ENCODE results near the gene CCDC106. TPM values are rescaled to one million over a fixed set of nuclear protein-coding genes. Genes with fewer than 3 reads are reported as not detected.

CCDC106 gene
- total RNA-seq, 1 experiment from 2014 or later, result 19.9 TPM

GRCh38 chr19:55689411-55690108 lies 41.5 kb downstream of the CCDC106 start:
- Histone ChIP-seq H3K27me3 (ENCODE audit: insufficient read depth, low read length) (no peaks in the 10 kb centered on the region), H3K23me2 (ENCODE audit: insufficient read length, low read depth, low read length, poor library complexity, severe bottlenecking) (no peaks in the 10 kb centered on the region), H3T11ph (ENCODE audit: low read length) (no peak overlapping the region), H3K27ac (ENCODE audit: insufficient read length, low read depth, low read length) (no peak overlapping the region), H3K18ac (ENCODE audit: insufficient read length, low read depth, low read length) (no peak overlapping the region), H3K23ac (ENCODE audit: insufficient read length, low read depth, low read length) (no peak overlapping the region), H3K79me2 (ENCODE audit: insufficient read depth, low read length) (no peaks in the 10 kb centered on the region), H3K9me3 (ENCODE audit: control insufficient read depth, low read depth, low read length) (no peaks in the 10 kb centered on the region), H2BK5ac (ENCODE audit: insufficient read length, low read length) (no peak overlapping the region), H3K79me1 (ENCODE audit: insufficient read depth, low read depth, low read length, poor library complexity, severe bottlenecking) (no peaks in the 10 kb centered on the region), H4K91ac (ENCODE audit: insufficient read length, low read depth, low read length) (no peak overlapping the region), H2AK5ac (ENCODE audit: insufficient read length, low read length) (no peak overlapping the region), H2AFZ (ENCODE audit: low read length) (no peak overlapping the region), H2BK20ac (ENCODE audit: low read depth, low read length, poor library complexity, severe bottlenecking) (no peak overlapping the region), H3K4ac (ENCODE audit: low read depth, low read length) (no peak overlapping the region), H3K9ac (ENCODE audit: extremely low read depth, insufficient read length, low read length) (no peak overlapping the region), H4K5ac (ENCODE audit: insufficient read length, low read depth, low read length) (no peak overlapping the region), H3K14ac (ENCODE audit: insufficient read depth, low read length) (no peak overlapping the region), H3K56ac (ENCODE audit: insufficient read length, low read depth, low read length) (no peak overlapping the region), H3K4me2 (ENCODE audit: insufficient read depth, insufficient read length, low read length) (no peak overlapping the region), H4K8ac (replicated peaks; ENCODE audit: insufficient read length, low read depth, low read length) (no peak overlapping the region), H3K4me1 (ENCODE audit: insufficient read depth, low read length) (no peaks in the 10 kb centered on the region), H2BK12ac (ENCODE audit: insufficient read length, low read depth, low read length) (no peak overlapping the region), H4K20me1 (ENCODE audit: control insufficient read depth, insufficient read depth, insufficient read length) (no peaks in the 10 kb centered on the region), H2BK120ac (ENCODE audit: low read depth, low read length, poor library complexity, severe bottlenecking) (no peak overlapping the region), H2BK15ac (ENCODE audit: low read depth, low read length) (no peak overlapping the region)
- Mint-ChIP-seq H3K4me1 (no peaks in the 10 kb centered on the region), H3K9me3 (no peaks in the 10 kb centered on the region; a peak in 1 of 5 replicates), H3K27ac (no peak overlapping the region; a peak in 1 of 7 replicates), H3K27me3 (ENCODE audit: low read depth) (no peaks in the 10 kb centered on the region), H3K36me3 (ENCODE audit: insufficient read depth in 1 of 3, low read depth in 3 of 3) (peaks cover 31 to 66% (median 56%) of the 10 kb centered on the region in 3 experiments), H3K4me3 (no peak overlapping the region)
- no peak for TF ChIP-seq CTCF (conservative IDR thresholded peaks at IDR 0.05)
- DNase-seq, result no peak
- no CpG with 5 or more reads among the region's 35 CpGs for WGBS (ENCODE audit: extremely low coverage, insufficient read length, low lambda C conversion rate)

Data from H9 (cell line).